Ovary (tissue), 9 donors: ENCODE data around the gene C1orf115. TPM values are rescaled to one million over a fixed set of nuclear protein-coding genes. Genes with fewer than 3 reads are reported as not detected.
A peak's percentile ranks its signal among the peaks of the same experiment; 100 is the strongest.

Experiments
- DNase-seq, 5 donors: peaks; one replicate each; pipeline ENCODE4 v3.0.0-alpha.2; 2019 to 2020
- H3K27ac ChIP-seq, 2 donors: fragments of 200-600 bp; one replicate each; pipeline versions ENCODE4 v1.5.1 to v1.8.0; 2019 to 2022
- H3K27me3 ChIP-seq: fragments of 200-600 bp; one replicate; pipeline ENCODE4 v1.8.0; 2022
- H3K36me3 ChIP-seq: fragments of 200-600 bp; sonication (generic); one replicate; pipeline ENCODE4 v1.5.1; 2019
- H3K4me1 ChIP-seq: one replicate; pipeline ENCODE4 v1.8.1; 2013; ENCODE audit warnings: mild to moderate bottlenecking, moderate library complexity; ENCODE audit not compliant: insufficient read depth
- H3K4me3 ChIP-seq: fragments of 200-600 bp; sonication (generic); one replicate; pipeline ENCODE4 v1.5.1; 2017
- H3K9me3 ChIP-seq, 2 donors: fragments of 200-600 bp in 1 of 2; sonication (generic) in 1 of 2; one replicate each; pipeline versions ENCODE4 v1.5.1 to v1.8.1; 2013 to 2019; ENCODE audit warnings: mild to moderate bottlenecking in 1 of 2, moderate library complexity in 1 of 2
- CTCF ChIP-seq, 3 donors: fragments of 450-650 bp in 2 of 3; fragments of 200-600 bp in 1 of 3; IDR thresholded peaks; one replicate each; pipeline versions ENCODE4 v1.5.1 to v1.8.0; 2016 to 2022; ENCODE audit warnings: antibody characterized with exemption in 3 of 3, mild to moderate bottlenecking in 1 of 3
- EP300 ChIP-seq: sonication (generic); formaldehyde crosslinking; IDR thresholded peaks from one replicate; pipeline ENCODE4 v1.6.1; 2017; ENCODE audit warnings: antibody characterized with exemption
- POLR2A ChIP-seq: fragments of 450-650 bp; IDR thresholded peaks from one replicate; pipeline ENCODE4 v1.6.1; 2017; ENCODE audit warnings: antibody characterized with exemption, mild to moderate bottlenecking, moderate library complexity
- WGBS, 3 donors: extraction: QIAGEN DNeasy Blood & Tissue Kit in 1 of 3; methylation state at CpG; one replicate each; pipeline versions ENCODE4 v1.1.5 to v1.1.7; 2013 to 2017; 5-methylcytosine and 5-hydroxymethylcytosine counted together
- intact Hi-C, 4 donors: fragments of 100-400 bp; cut with DNase I; formaldehyde crosslinking; loops; one replicate each; pipeline versions ENCODE4 v1.11.0 to v1.15.1; 2022 to 2023
- polyA plus RNA-seq, 2 donors: library from polyadenylated mRNA; stranded (reverse); fragments of 200-250 nt in 1 of 2; fragments of 350-450 nt in 1 of 2; fragmentation: Illumina TruSeq in 1 of 2; extraction: RNeasy Lipid Tissue Mini Kit (QIAGEN cat#74804) in 1 of 2; gene quantifications; one replicate each; pipeline ENCODE4 v1.2.3, GENCODE V29; 2013 to 2014
- total RNA-seq, 7 donors: library from RNA; depleted of rRNA in 2 of 7; stranded (reverse); fragments of >200 nt in 2 of 7; fragmentation: NEBNext Ultra II Directional in 3 of 7; extraction: Animal tissue kit (Norgen Biotek cat#: 25700) in 3 of 7; gene quantifications; one replicate each; pipeline versions ENCODE4 v1.1.0 to v1.2.4, GENCODE V29; 2016 to 2023
- donor health status: DM: no; HTN: no; CAD: no; lungs with moderate emphysema.
- donor health status: DM: no; HTN: no; CAD: no.
- donor health status: Bipolar disorder and iron deficiency.
- donor health status: DM: yes; HTN: yes; CAD: no.
- donor health status: DM: no; HTN: no; CAD: no.
- donor health status: DM: yes; HTN: yes; CAD: no.

The C1orf115 gene
- total and polyA plus RNA-seq, 9 donors: 10.0 to 23.8 (median 17.6) TPM

GRCh38 chr1:220684890-220685289 lies 5.3 kb upstream of the C1orf115 start:
- 59 to 67% (median 63%) methylated on average over 4 of the region's 4 CpGs for WGBS, 3 donors
- TF ChIP-seq CTCF (IDR thresholded peaks at IDR 0.05) (no peak), POLR2A (no peak), EP300 (no peak)
- H3K36me3 ChIP-seq: no peaks in the 10 kb centered on the region
- H3K4me3 ChIP-seq: no peak overlapping the region
- no peaks in the 10 kb centered on the region for H3K9me3 ChIP-seq
- no peak for DNase-seq
- H3K27me3 ChIP-seq: no peaks in the 10 kb centered on the region
- H3K27ac ChIP-seq: no peak overlapping the region
- peaks cover 1% of the 10 kb centered on the region for H3K4me1 ChIP-seq
- intact Hi-C loops: loop anchor here in 1 of 4 donors (5.0 kb wide), 1 partner anchor 97 kb away; no protein-coding TSS in a partner anchor

GRCh38 chr1:220685879-220686278 lies 4.3 kb upstream of the C1orf115 start:
- no peaks in the 10 kb centered on the region for H3K9me3 ChIP-seq
- H3K27ac ChIP-seq: no peak overlapping the region
- no peak overlapping the region for H3K4me3 ChIP-seq
- WGBS, 3 donors: 89 to 92% (median 91%) methylated on average over 3 of the region's 3 CpGs
- intact Hi-C loops: no loop called here
- TF ChIP-seq EP300: no peak
- no peak for DNase-seq
- no peaks in the 10 kb centered on the region for H3K36me3 ChIP-seq
- H3K4me1 ChIP-seq: peaks cover 2% of the 10 kb centered on the region
- no peaks in the 10 kb centered on the region for H3K27me3 ChIP-seq

GRCh38 chr1:220687809-220688208 lies 2.4 kb upstream of the C1orf115 start:
- no peak overlapping the region for H3K4me3 ChIP-seq
- H3K4me1 ChIP-seq: peaks cover 2% of the 10 kb centered on the region
- H3K27me3 ChIP-seq: no peaks in the 10 kb centered on the region
- H3K9me3 ChIP-seq: no peaks in the 10 kb centered on the region
- intact Hi-C loops: no loop called here
- TF ChIP-seq EP300: no peak
- no peak for TF ChIP-seq POLR2A
- TF ChIP-seq CTCF (IDR thresholded peaks at IDR 0.05): no peak
- no peak for DNase-seq
- no peak overlapping the region for H3K27ac ChIP-seq
- H3K36me3 ChIP-seq: no peaks in the 10 kb centered on the region
- 81 to 86% (median 81%) methylated on average over 5 of the region's 5 CpGs for WGBS, 3 donors

GRCh38 chr1:220689666-220690065 lies 497 bp upstream of the C1orf115 start:
- intact Hi-C loops: loop anchor here in 2 of 4 donors (2.0 to 5.0 kb wide), 2 partner anchors 43 kb away; no protein-coding TSS in a partner anchor
- WGBS, 3 donors: 21 to 28% (median 24%) methylated on average over 14 of the region's 14 CpGs
- no peak for TF ChIP-seq CTCF (IDR thresholded peaks at IDR 0.05)
- no peak for TF ChIP-seq EP300
- no peak for TF ChIP-seq POLR2A
- no peaks in the 10 kb centered on the region for H3K27me3 ChIP-seq
- no peak for DNase-seq
- no peaks in the 10 kb centered on the region for H3K9me3 ChIP-seq
- no peak overlapping the region for H3K27ac ChIP-seq
- peaks cover 2% of the 10 kb centered on the region for H3K4me1 ChIP-seq
- H3K36me3 ChIP-seq: no peaks in the 10 kb centered on the region
- H3K4me3 ChIP-seq: peak overlapping the region; percentile 49

- intact Hi-C loops: loop anchor here in 2 of 4 donors (2.0 to 5.0 kb wide), 2 partner anchors 41 to 42 kb away; no protein-coding TSS in a partner anchor
- H3K4me3 ChIP-seq: peak overlapping the region; percentile 49
- peaks cover 2% of the 10 kb centered on the region for H3K4me1 ChIP-seq
- no peaks in the 10 kb centered on the region for H3K9me3 ChIP-seq
- H3K36me3 ChIP-seq: no peaks in the 10 kb centered on the region
- H3K27me3 ChIP-seq: no peaks in the 10 kb centered on the region
- peak overlapping the region in 1 of 2 donors; percentile 5 for H3K27ac ChIP-seq
- no peak for TF ChIP-seq EP300
- no peak for TF ChIP-seq POLR2A
- TF ChIP-seq CTCF (IDR thresholded peaks at IDR 0.05): no peak
- DNase-seq: no peak
- 28 to 49% (median 37%) methylated on average over 14 of the region's 14 CpGs for WGBS, 3 donors
Observed at GRCh38 chr1:220691053-220691684, 1.0 kb downstream of the C1orf115 start.
